MM.1S (cell line): ENCODE results near the gene ARID3C.

Experiments used
- DNase-seq: peaks from one replicate; pipeline ENCODE4 v3.0.0-alpha.2; 2015
- H2AFZ ChIP-seq: fragments of 300-600 bp; sonication (generic); 2 replicates; pipeline ENCODE4 v1.6.0; 2016; ENCODE audit warnings: antibody characterized with exemption, low read length
- H3F3A ChIP-seq: fragments of 300-600 bp; sonication (generic); 2 replicates; pipeline ENCODE4 v1.6.1; 2016; ENCODE audit warnings: mild to moderate bottlenecking, antibody characterized with exemption, low read length, moderate library complexity, mixed read lengths; ENCODE audit not compliant: insufficient read depth
- H3K27ac ChIP-seq: fragments of 300-600 bp; sonication (generic); 2 replicates; pipeline ENCODE4 v1.5.1; 2016; ENCODE audit warnings: mild to moderate bottlenecking, low read length
- H3K27me3 ChIP-seq: fragments of 300-600 bp; sonication (generic); replicated peaks from 2 replicates; pipeline ENCODE4 v1.6.0; 2016; ENCODE audit warnings: low read length; ENCODE audit not compliant: insufficient read depth
- H3K36me3 ChIP-seq: fragments of 300-600 bp; sonication (generic); replicated peaks from 2 replicates; pipeline ENCODE4 v1.6.1; 2016; ENCODE audit warnings: mild to moderate bottlenecking, low read length, mixed read lengths; ENCODE audit not compliant: insufficient read depth
- H3K4me1 ChIP-seq: fragments of 300-600 bp; sonication (generic); 2 replicates; pipeline ENCODE4 v1.6.1; 2016; ENCODE audit warnings: low read length, mixed read lengths
- H3K4me2 ChIP-seq: fragments of 300-600 bp; sonication (generic); 2 replicates; pipeline ENCODE4 v1.6.0; 2016; ENCODE audit warnings: low read depth, low read length
- H3K4me3 ChIP-seq: fragments of 300-600 bp; sonication (generic); 2 replicates; pipeline ENCODE4 v1.5.1; 2016; ENCODE audit warnings: low read length, mixed read lengths
- H3K79me2 ChIP-seq: fragments of 300-600 bp; sonication (generic); 2 replicates; pipeline ENCODE4 v1.6.1; 2016; ENCODE audit warnings: mixed run types, low read length, mixed read lengths
- H3K9ac ChIP-seq: fragments of 300-600 bp; sonication (generic); 2 replicates; pipeline ENCODE4 v1.6.1; 2016; ENCODE audit warnings: low read length, mixed read lengths
- H3K9me2 ChIP-seq: fragments of 300-600 bp; sonication (generic); replicated peaks from 2 replicates; pipeline ENCODE4 v1.6.1; 2016; ENCODE audit warnings: mild to moderate bottlenecking, low read length, mixed read lengths; ENCODE audit not compliant: insufficient read depth
- H3K9me3 ChIP-seq: fragments of 300-600 bp; sonication (generic); replicated peaks from 2 replicates; pipeline ENCODE4 v1.6.1; 2016; ENCODE audit warnings: mild to moderate bottlenecking, low read length, mixed read lengths; ENCODE audit not compliant: insufficient read depth
- H4K20me1 ChIP-seq: fragments of 300-600 bp; sonication (generic); 2 replicates; pipeline ENCODE4 v1.6.1; 2016; ENCODE audit warnings: mild to moderate bottlenecking, low read length, moderate library complexity, mixed read lengths; ENCODE audit not compliant: insufficient read depth
- EZH2 ChIP-seq: fragments of 300-600 bp; sonication (generic); optimal IDR thresholded peaks from 2 replicates; pipeline ENCODE3; 2017; ENCODE audit warnings: low read depth, mild to moderate bottlenecking, antibody characterized with exemption, low read length, mixed read lengths
- EZH2phosphoT487 ChIP-seq: fragments of 300-600 bp; sonication (generic); IDR thresholded peaks from 2 replicates; pipeline ENCODE4 v1.6.1; 2018; ENCODE audit warnings: antibody characterized with exemption, low read length
- TF ChIP-seq, protein P1 (sequence below): fragments of 300-600 bp; sonication (generic); IDR thresholded peaks from 2 replicates; pipeline ENCODE4 v1.5.1; 2016; ENCODE audit warnings: antibody characterized with exemption, low read length, mixed read lengths

Gene ARID3C

DNA sequence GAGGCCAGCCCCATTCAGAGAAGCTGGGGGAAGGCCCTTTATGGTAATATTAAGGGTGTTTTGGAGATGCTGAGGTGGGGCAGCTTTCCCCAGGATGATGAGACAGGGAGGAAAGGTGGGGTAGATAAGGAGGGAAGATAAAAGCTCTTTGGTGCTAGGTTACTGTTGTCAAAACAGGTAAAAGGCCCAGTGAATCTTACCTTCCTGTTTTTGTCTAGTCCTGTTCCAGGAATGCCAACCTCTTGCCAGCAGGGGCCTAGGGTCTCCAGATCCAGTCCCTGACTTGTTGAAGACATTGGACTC lies 34.4 kb upstream of the ARID3C start:
- peaks cover 17% of the 10 kb centered on the region for H3F3A ChIP-seq
- no peaks in the 10 kb centered on the region for H3K79me2 ChIP-seq
- H2AFZ ChIP-seq: no peak overlapping the region
- peaks cover 9% of the 10 kb centered on the region; the same call in 1 of the 2 replicates for H3K4me1 ChIP-seq
- no peak overlapping the region for H3K9ac ChIP-seq
- no peak overlapping the region for H3K4me3 ChIP-seq
- TF ChIP-seq, protein P1, sequence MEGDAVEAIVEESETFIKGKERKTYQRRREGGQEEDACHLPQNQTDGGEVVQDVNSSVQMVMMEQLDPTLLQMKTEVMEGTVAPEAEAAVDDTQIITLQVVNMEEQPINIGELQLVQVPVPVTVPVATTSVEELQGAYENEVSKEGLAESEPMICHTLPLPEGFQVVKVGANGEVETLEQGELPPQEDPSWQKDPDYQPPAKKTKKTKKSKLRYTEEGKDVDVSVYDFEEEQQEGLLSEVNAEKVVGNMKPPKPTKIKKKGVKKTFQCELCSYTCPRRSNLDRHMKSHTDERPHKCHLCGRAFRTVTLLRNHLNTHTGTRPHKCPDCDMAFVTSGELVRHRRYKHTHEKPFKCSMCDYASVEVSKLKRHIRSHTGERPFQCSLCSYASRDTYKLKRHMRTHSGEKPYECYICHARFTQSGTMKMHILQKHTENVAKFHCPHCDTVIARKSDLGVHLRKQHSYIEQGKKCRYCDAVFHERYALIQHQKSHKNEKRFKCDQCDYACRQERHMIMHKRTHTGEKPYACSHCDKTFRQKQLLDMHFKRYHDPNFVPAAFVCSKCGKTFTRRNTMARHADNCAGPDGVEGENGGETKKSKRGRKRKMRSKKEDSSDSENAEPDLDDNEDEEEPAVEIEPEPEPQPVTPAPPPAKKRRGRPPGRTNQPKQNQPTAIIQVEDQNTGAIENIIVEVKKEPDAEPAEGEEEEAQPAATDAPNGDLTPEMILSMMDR: no peak
- TF ChIP-seq EZH2phosphoT487: no peak
- TF ChIP-seq EZH2: no peak
- H3K27me3 ChIP-seq: no peaks in the 10 kb centered on the region
- no peaks in the 10 kb centered on the region for H3K36me3 ChIP-seq
- no peak for DNase-seq
- no peak overlapping the region for H3K27ac ChIP-seq
- H3K9me2 ChIP-seq: no peaks in the 10 kb centered on the region
- H3K4me2 ChIP-seq: no peak overlapping the region
- no peaks in the 10 kb centered on the region for H4K20me1 ChIP-seq
- no peaks in the 10 kb centered on the region for H3K9me3 ChIP-seq

DNA sequence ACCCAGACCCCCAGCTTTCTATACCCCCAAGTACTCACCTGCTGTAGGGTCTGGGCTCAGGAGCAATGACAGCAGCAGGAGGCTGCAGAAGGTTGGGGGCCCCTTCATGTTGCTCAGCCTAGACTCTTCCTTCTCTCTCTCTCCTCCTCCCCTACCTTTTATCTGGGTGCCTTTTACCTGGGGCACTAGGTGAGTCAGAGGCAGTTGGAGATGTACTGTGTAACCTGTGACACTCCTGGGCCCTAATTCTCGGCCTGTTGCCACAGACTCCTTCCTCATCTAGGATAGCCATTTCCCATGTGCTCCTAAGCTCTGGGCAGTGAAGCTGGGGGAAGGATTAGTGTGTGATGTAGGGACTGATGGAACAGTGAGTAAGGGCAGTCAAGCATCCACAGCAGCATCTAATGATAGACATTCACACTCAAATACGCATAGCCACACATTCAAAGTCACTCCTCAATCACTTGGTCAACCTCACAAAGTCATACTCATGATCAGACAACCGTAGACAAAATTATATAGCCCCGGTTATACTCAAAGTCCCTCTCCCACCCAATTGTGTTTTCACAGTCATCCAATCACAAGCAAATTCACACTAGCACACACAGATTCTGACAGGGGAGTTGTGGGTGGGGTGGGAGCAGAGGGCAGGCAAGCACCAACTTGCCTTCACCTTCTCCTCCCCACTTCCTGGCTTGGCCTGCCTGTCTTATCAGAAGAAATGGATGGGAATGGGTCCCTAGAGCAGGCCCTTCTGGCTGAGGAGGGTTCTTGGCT lies 33.8 kb upstream of the ARID3C start, which contains the start of gene CCL27:
TSS of gene CCL27 (minus strand) at position 132 of the 777 bp plus-strand sequence. CDS start at position 108, 24 bp downstream.
- TF ChIP-seq EZH2 (no peak), EZH2phosphoT487 (no peak)
- TF ChIP-seq, protein P1: no peak
- H3K79me2 ChIP-seq: no peaks in the 10 kb centered on the region
- no peaks in the 10 kb centered on the region for H3K9me2 ChIP-seq
- no peaks in the 10 kb centered on the region for H3K9me3 ChIP-seq
- no peak within 1 kb of the TSS for H3K4me2 ChIP-seq
- DNase-seq: no peak
- H3K4me3 ChIP-seq: no peak within 1 kb of the TSS
- peaks cover 9% of the 10 kb centered on the region; the same call in 1 of the 2 replicates for H3K4me1 ChIP-seq
- H3K9ac ChIP-seq: no peak within 1 kb of the TSS
- no peaks in the 10 kb centered on the region for H3K27me3 ChIP-seq
- no peak within 1 kb of the TSS for H3K27ac ChIP-seq
- peaks cover 17% of the 10 kb centered on the region for H3F3A ChIP-seq
- H4K20me1 ChIP-seq: no peaks in the 10 kb centered on the region
- no peaks in the 10 kb centered on the region for H3K36me3 ChIP-seq
- no peak within 1 kb of the TSS for H2AFZ ChIP-seq

DNA sequence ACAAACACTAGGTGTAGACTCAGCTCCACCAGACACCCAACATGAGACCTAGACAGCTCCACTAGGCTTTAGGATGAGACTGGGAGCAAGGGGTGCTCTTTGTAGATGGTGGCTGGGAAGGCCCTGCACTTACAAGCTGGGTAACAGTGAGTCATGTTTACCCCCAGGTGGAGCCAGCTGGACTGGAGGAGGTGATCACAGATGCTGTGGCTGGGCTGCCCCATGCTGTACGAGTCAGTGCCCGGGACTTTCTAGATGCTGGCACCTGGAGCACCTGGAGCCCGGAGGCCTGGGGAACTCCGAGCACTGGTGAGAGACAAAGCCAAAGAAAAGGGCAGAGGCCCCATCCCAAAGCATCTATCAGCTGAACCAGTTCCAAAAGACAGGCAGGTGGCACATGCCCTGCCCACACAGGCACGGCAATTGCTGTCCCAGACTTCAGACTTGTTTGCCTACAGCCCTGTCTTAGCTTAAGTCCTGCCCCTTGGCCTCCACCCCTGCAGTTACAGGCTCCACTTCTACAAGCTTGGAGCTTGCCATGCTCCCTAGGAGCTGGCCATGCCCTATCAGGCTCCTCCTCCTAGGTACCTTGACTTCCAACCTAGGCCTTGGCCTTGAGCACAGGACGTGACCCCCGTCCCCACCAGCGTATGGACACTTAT lies 30.9 kb upstream of the ARID3C start:
- no peaks in the 10 kb centered on the region for H3K9me2 ChIP-seq
- no peaks in the 10 kb centered on the region for H3K36me3 ChIP-seq
- DNase-seq: peak; percentile 7
- no peak overlapping the region for H3K4me2 ChIP-seq
- no peak overlapping the region for H2AFZ ChIP-seq
- H3F3A ChIP-seq: peaks cover 4% of the 10 kb centered on the region
- no peak overlapping the region for H3K9ac ChIP-seq
- TF ChIP-seq EZH2phosphoT487 (no peak), EZH2 (no peak)
- TF ChIP-seq, protein P1: no peak
- H3K79me2 ChIP-seq: no peaks in the 10 kb centered on the region
- no peak overlapping the region for H3K27ac ChIP-seq
- H3K9me3 ChIP-seq: no peaks in the 10 kb centered on the region
- no peak overlapping the region for H3K4me3 ChIP-seq
- no peaks in the 10 kb centered on the region for H3K27me3 ChIP-seq
- H3K4me1 ChIP-seq: peaks cover 4% of the 10 kb centered on the region; the same call in 1 of the 2 replicates
- H4K20me1 ChIP-seq: no peaks in the 10 kb centered on the region
